ENCODE data around the gene KIF16B. TPM values are rescaled to one million over a fixed set of nuclear protein-coding genes. Genes with fewer than 3 reads are reported as not detected.

Gene KIF16B
- total and polyA plus RNA-seq, 2 of the 8 experiments (the other 6 are each of a cell fraction or from before 2014, with no cell fraction given) = 3.0 to 9.2 TPM

- Histone ChIP-seq H3K79me2 (ENCODE audit: control insufficient read depth in 1 of 2, insufficient read depth in 2 of 2, low read length in 2 of 2) (no peaks in the 10 kb centered on the region), H4K91ac (replicated peaks; ENCODE audit: insufficient read length, low read length) (no peak overlapping the region), H3K36me3 (ENCODE audit: control insufficient read depth in 2 of 4, insufficient read depth in 4 of 4, low read length in 3 of 4) (no peaks in the 10 kb centered on the region), H3K4me3 (ENCODE audit: extremely low read depth in 1 of 4, insufficient read depth in 2 of 4, low read depth in 3 of 4, low read length in 4 of 4) (no peak overlapping the region), H2BK12ac (ENCODE audit: low read depth, low read length) (no peak overlapping the region), H3K23me2 (ENCODE audit: low read depth, low read length) (no peaks in the 10 kb centered on the region), H2AK5ac (ENCODE audit: low read depth, low read length) (no peak overlapping the region), H3K79me1 (ENCODE audit: low read depth, low read length) (no peaks in the 10 kb centered on the region), H3K9ac (replicated peaks in 1 of 4; ENCODE audit: extremely low read depth in 1 of 4, low read depth in 3 of 4, low read length in 3 of 4) (no peak overlapping the region), H4K5ac (ENCODE audit: insufficient read length, low read depth, low read length) (no peak overlapping the region), H4K8ac (ENCODE audit: extremely low read depth, insufficient read depth, low read length) (no peak overlapping the region), H3K18ac (ENCODE audit: extremely low read depth, low read length) (no peak overlapping the region), H3K9me3 (ENCODE audit: insufficient read depth in 2 of 2, low read depth in 1 of 2, low read length in 1 of 2) (peaks cover 0 to 7% of the 10 kb centered on the region in 2 experiments; a peak in 3 of 4 replicates), H2BK5ac (ENCODE audit: low read depth, low read length) (no peak overlapping the region), H3K4me1 (replicated peaks in 1 of 4; ENCODE audit: control insufficient read depth in 3 of 4, insufficient read depth in 4 of 4, low read length in 3 of 4) (no peaks in the 10 kb centered on the region), H2BK120ac (replicated peaks; ENCODE audit: low read depth, low read length) (no peak overlapping the region), H3K4ac (replicated peaks; ENCODE audit: insufficient read length, low read depth, low read length) (no peak overlapping the region), H3K4me2 (ENCODE audit: insufficient read depth in 1 of 2, low read depth in 2 of 2, low read length in 2 of 2) (no peak overlapping the region), H3K27ac (ENCODE audit: low read depth, low read length) (no peak overlapping the region), H2BK20ac (ENCODE audit: low read length) (no peak overlapping the region), H3K27me3 (replicated peaks in 1 of 4; ENCODE audit: control insufficient read depth in 3 of 4, extremely low read depth in 1 of 4, insufficient read depth in 3 of 4, low read length in 3 of 4) (no peaks in the 10 kb centered on the region), H3K56ac (replicated peaks; ENCODE audit: insufficient read length, low read depth, low read length) (no peak overlapping the region), H2AFZ (ENCODE audit: low read length) (no peak overlapping the region), H3K14ac (ENCODE audit: insufficient read length) (no peak overlapping the region), H3K23ac (ENCODE audit: insufficient read length) (no peak overlapping the region), H4K20me1 (replicated peaks in 1 of 2; ENCODE audit: control insufficient read depth in 1 of 2, insufficient read depth in 2 of 2, low read length in 2 of 2) (peaks cover 0 to 1% of the 10 kb centered on the region in 2 experiments), H2BK15ac (ENCODE audit: low read length) (no peak overlapping the region)
- ChIA-PET CTCF (ENCODE audit: partially characterized antibody) (no interaction called here), POLR2A (ENCODE audit: partially characterized antibody) (no interaction called here)
- TF ChIP-seq HDAC2 (IDR thresholded peaks at IDR 0.05; ENCODE audit: borderline replicate concordance in 1 of 2, low read depth in 2 of 2, low read length in 2 of 2) (no peak), USF2 (IDR thresholded peaks at IDR 0.05; ENCODE audit: low read length) (no peak), ATF2 (IDR thresholded peaks at IDR 0.05; ENCODE audit: low read length) (no peak), SP1 (IDR thresholded peaks at IDR 0.05; ENCODE audit: low read depth, low read length) (no peak), SRF (IDR thresholded peaks at IDR 0.05; ENCODE audit: low read depth, low read length) (no peak), NRF1 (IDR thresholded peaks at IDR 0.05; ENCODE audit: low read depth, low read length) (no peak), CEBPB (IDR thresholded peaks at IDR 0.05; ENCODE audit: low read depth, low read length) (no peak), ZNF274 (IDR thresholded peaks at IDR 0.05; ENCODE audit: borderline replicate concordance, extremely low read depth, low read length) (no peak), TBP (IDR thresholded peaks at IDR 0.05; ENCODE audit: low read depth, low read length) (no peak), RAD21 (IDR thresholded peaks at IDR 0.05 in 1 of 2, conservative IDR thresholded peaks at IDR 0.05 in 1 of 2; ENCODE audit: low read depth in 2 of 2, low read length in 2 of 2) (no peak)
- FAIRE-seq (no peak), DNase-seq (ENCODE audit: low read depth in 1 of 2, low spot score in 2 of 2) (no peak)
- 85% methylated on average over 6 of the region's 6 CpGs; no CpG with 5 or more reads in 1 of the 2 experiments for WGBS, 2 experiments (ENCODE audit: extremely low coverage in 1 of 2, insufficient coverage in 1 of 2, insufficient read length in 1 of 2, insufficient replicate concordance in 2 of 2, low coverage in 1 of 2, low lambda C conversion rate in 2 of 2, missing lambda C conversion rate in 1 of 2)
Observed at GRCh38 chr20:16270314-16270931, 302.8 kb downstream of the KIF16B start.

All from H1 (cell line).